ENCODE results near the gene MYOZ2. TPM values are rescaled to one million over a fixed set of nuclear protein-coding genes. Genes with fewer than 3 reads are reported as not detected.

Gene MYOZ2
- total RNA-seq, 1 donor from 2014 or later, result not detected

DNA sequence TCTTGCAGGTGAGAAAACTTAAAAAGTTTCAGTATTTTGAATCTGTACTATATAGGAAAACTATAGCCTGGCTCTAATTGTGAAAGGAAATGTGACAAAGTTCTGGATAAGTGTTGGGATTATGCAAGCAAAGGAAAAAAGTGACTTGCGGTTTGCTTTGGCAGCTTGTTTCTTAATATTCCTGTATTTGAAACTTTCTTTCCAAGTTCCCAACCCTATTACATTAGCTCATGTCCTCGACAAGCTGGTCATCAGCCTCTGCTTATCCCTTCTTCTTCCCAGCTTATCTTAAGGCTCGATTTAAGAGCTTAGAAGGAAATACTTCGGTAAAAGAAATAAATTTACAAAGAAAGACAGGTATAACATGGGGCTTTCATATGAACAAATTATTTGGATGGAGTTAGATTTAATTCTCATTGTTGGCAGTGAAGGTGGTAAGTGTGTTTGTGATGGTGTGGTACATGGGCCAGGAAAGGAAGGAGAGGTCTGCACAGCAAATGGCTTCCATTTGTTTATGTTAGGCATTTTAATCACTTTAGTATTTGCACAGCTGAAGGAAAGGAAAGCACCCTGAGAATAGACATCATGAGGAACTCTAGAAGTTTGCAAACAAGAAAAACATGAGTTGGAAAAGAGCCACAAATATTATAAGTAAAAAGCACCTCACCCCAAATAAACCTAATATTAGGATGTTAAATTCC is 5.1 kb upstream of the MYOZ2 start:
- TF ChIP-seq, protein P1, sequence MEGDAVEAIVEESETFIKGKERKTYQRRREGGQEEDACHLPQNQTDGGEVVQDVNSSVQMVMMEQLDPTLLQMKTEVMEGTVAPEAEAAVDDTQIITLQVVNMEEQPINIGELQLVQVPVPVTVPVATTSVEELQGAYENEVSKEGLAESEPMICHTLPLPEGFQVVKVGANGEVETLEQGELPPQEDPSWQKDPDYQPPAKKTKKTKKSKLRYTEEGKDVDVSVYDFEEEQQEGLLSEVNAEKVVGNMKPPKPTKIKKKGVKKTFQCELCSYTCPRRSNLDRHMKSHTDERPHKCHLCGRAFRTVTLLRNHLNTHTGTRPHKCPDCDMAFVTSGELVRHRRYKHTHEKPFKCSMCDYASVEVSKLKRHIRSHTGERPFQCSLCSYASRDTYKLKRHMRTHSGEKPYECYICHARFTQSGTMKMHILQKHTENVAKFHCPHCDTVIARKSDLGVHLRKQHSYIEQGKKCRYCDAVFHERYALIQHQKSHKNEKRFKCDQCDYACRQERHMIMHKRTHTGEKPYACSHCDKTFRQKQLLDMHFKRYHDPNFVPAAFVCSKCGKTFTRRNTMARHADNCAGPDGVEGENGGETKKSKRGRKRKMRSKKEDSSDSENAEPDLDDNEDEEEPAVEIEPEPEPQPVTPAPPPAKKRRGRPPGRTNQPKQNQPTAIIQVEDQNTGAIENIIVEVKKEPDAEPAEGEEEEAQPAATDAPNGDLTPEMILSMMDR (IDR thresholded peaks at IDR 0.05; ENCODE audit: insufficient read depth, low read length, poor library complexity, severe bottlenecking), result no peak
- no peak for DNase-seq (ENCODE audit: low read depth)
- Histone ChIP-seq H3K27me3 (ENCODE audit: control insufficient read depth, insufficient read depth, low read length) (no peaks in the 10 kb centered on the region), H3K4me3 (ENCODE audit: low read depth, low read length) (no peak overlapping the region), H3K36me3 (ENCODE audit: control insufficient read depth, insufficient read depth, low read length) (no peaks in the 10 kb centered on the region)

DNA sequence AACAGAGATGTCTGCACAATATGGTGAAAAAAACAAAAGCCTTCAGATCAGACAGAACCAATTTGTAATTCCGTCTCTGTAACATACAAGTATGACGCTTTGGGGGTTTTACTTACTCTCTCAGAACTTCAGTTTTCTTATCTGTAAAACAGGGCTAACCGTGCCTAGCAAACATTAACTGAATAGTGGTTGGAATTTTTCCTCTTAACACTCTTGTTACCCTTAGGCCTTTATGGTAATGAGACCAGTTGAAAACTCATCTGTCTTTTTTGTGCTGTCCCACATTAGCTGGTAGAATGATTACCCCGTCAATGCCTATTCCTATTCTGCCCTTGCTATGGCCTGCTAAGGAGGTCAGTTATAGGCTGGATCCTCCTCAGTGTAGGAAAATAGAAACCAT is 4.5 kb upstream of the MYOZ2 start:
- Histone ChIP-seq H3K4me3 (ENCODE audit: low read depth, low read length) (no peak overlapping the region), H3K27me3 (ENCODE audit: control insufficient read depth, insufficient read depth, low read length) (no peaks in the 10 kb centered on the region), H3K36me3 (ENCODE audit: control insufficient read depth, insufficient read depth, low read length) (no peaks in the 10 kb centered on the region)
- TF ChIP-seq, protein P1 (IDR thresholded peaks at IDR 0.05; ENCODE audit: insufficient read depth, low read length, poor library complexity, severe bottlenecking), result no peak
- DNase-seq (ENCODE audit: low read depth), result no peak

DNA sequence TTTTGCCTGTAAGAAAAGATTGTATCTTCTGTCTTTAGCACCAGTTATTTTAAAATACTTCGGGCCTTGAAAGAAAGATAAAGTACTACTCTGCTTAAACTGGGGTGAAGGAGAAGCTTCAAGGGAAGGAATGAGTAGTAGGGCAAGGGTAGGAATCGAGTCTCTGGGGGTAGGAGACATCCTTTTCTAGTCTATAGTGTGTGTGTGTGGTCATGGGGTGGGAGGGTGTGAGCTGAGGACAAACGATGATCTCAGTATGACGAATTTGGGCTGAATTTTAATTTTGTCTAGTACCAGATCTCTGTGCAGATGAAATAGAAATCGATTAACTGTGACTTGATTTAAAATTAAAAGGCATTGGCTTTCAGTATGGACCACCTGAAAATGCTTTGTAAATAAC is 3.3 kb upstream of the MYOZ2 start:
- no peaks in the 10 kb centered on the region for H3K27me3 ChIP-seq (ENCODE audit: control insufficient read depth, insufficient read depth, low read length)
- TF ChIP-seq, protein P1 (IDR thresholded peaks at IDR 0.05; ENCODE audit: insufficient read depth, low read length, poor library complexity, severe bottlenecking), result no peak
- H3K4me3 ChIP-seq (ENCODE audit: low read depth, low read length), result no peak overlapping the region
- no peak for DNase-seq (ENCODE audit: low read depth)
- H3K36me3 ChIP-seq (ENCODE audit: control insufficient read depth, insufficient read depth, low read length), result no peaks in the 10 kb centered on the region

DNA sequence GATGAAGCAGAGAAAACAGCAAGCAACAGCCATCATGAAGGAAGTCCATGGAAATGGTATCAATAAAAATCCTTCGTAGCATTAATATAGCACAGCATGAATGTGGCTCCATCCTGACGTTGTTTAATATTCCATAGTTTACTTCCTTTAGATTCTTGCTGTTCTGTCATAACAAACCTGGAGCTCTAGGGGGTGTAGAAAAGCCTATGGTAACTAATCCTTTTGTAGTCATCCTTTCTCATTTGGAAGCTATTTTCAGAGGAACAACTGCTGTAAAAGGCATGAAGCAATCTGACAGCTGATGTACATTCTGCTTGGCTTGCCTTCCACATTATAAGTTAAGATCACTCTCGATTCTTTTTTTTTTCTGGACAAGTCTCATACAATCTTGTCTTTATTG is 914 bp downstream of the MYOZ2 start:
- Histone ChIP-seq H3K4me3 (ENCODE audit: low read depth, low read length) (no peak overlapping the region), H3K27me3 (ENCODE audit: control insufficient read depth, insufficient read depth, low read length) (no peaks in the 10 kb centered on the region), H3K36me3 (ENCODE audit: control insufficient read depth, insufficient read depth, low read length) (no peaks in the 10 kb centered on the region)
- TF ChIP-seq, protein P1 (IDR thresholded peaks at IDR 0.05; ENCODE audit: insufficient read depth, low read length, poor library complexity, severe bottlenecking), result no peak
- DNase-seq (ENCODE audit: low read depth), result no peak

DNA sequence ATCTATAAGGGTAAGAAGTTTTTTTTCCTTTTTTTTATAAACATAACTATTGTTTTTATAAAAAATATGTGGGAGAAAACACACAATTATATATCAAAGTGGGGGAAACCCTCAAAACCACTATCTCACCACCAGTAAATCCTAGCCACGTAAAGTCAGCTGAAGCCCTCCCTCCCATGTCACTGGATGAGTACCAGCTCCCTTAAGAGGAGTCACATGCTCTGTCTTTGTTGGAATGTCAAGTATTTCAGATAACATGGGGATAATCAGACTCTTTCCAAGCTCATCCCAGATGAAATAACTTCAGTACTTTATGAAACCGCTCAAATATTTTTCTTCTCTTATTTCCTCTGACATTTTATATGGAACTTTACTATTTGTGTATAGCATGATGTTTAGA is 2.4 kb downstream of the MYOZ2 start:
- no peak for DNase-seq (ENCODE audit: low read depth)
- Histone ChIP-seq H3K4me3 (ENCODE audit: low read depth, low read length) (no peak overlapping the region), H3K36me3 (ENCODE audit: control insufficient read depth, insufficient read depth, low read length) (no peaks in the 10 kb centered on the region), H3K27me3 (ENCODE audit: control insufficient read depth, insufficient read depth, low read length) (no peaks in the 10 kb centered on the region)
- TF ChIP-seq, protein P1 (IDR thresholded peaks at IDR 0.05; ENCODE audit: insufficient read depth, low read length, poor library complexity, severe bottlenecking), result no peak

DNA sequence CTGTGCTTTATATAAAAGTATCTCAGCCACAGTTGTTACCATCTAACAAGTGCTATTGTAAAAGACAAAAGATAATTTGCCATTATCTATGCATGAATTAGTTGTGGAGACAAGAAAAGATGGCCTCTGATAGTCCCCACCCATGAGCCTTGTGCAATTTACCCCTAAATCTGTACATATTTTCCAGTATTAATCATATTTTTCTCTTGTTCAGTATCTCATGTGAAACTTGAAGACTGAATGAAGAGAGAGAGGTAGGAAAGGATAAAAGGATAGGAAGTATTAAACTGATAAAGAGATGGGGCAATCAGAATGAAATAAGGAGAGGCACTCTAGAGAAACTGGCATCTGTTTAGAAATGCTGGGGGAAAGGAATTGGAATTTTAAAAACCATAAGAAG is 3.7 kb downstream of the MYOZ2 start:
- Histone ChIP-seq H3K36me3 (ENCODE audit: control insufficient read depth, insufficient read depth, low read length) (no peaks in the 10 kb centered on the region), H3K4me3 (ENCODE audit: low read depth, low read length) (no peak overlapping the region), H3K27me3 (ENCODE audit: control insufficient read depth, insufficient read depth, low read length) (no peaks in the 10 kb centered on the region)
- TF ChIP-seq, protein P1 (IDR thresholded peaks at IDR 0.05; ENCODE audit: insufficient read depth, low read length, poor library complexity, severe bottlenecking), result no peak
- no peak for DNase-seq (ENCODE audit: low read depth)
